HG02981 (cell line): ENCODE data around the gene BUB1B.
"Not testable (repeated sequence)": the region's sequence is repeated elsewhere in the genome, so short reads cannot be mapped to it uniquely, and the experiment has no call there.

Experiments used
- ATAC-seq: cut with Tn5 transposase; IDR thresholded peaks from one replicate; pipeline ENCODE4 v1.9.1; 2021; ENCODE audit warnings: mild to moderate bottlenecking, moderate library complexity; ENCODE audit not compliant: unreplicated experiment

BUB1B gene

DNA sequence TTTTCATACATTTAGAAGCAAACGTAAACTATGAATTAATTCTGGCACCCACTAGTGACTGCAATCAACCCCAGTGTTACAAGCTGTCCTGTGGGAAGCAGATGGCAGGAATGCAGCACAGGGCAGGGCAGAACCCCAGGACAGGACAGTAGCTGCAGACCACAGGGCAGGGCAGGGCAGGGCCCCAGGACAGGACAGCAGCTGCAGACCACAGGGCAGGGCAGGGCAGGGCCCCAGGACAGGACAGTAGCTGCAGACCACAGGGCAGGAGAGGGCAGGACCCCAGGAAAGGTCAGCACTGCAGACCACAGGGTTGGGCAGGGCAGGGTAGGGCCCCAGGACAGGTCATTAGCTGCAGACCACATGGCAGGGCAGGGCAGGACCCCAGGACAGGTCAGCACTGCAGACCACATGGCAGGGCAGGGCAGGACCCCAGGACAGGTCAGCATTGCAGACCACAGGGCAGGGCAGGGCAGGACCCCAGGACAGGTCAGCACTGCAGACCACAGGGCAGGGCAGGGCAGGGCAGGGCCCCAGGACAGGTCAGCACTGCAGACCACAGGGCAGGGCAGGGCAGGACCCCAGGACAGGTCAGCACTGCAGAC is 24.9 kb upstream of the BUB1B start:
- ATAC-seq = not testable (repeated sequence)

- ATAC-seq = no peak
These were observed 24.2 kb upstream of the BUB1B start for GRCh38 chr15:40136470-40137302.

GRCh38 chr15:40137303-40138200 is 23.3 kb upstream of the BUB1B start:
- ATAC-seq = no peak

- not testable (repeated sequence) for ATAC-seq
These were observed 22.7 kb upstream of the BUB1B start for GRCh38 chr15:40138201-40138570.

DNA sequence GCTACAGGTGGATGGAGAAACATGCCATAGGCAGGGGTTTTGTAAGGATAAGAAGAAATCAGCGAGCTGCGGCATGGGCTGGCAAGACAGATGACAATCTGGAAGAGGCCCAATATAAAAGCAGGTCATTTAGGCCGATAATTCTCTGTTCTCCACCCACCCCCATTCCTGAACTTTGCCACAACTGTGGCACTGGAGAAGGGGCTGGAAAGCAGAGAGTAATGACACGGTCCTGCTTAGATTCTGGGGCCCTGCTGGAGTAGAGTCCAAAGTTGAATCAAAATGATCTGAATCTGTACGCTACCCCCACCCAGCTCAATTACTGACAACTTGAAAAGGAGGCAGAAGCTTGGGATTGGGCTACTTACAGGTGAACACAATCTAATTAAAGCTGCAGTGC is 18.4 kb upstream of the BUB1B start:
- no peak for ATAC-seq

DNA sequence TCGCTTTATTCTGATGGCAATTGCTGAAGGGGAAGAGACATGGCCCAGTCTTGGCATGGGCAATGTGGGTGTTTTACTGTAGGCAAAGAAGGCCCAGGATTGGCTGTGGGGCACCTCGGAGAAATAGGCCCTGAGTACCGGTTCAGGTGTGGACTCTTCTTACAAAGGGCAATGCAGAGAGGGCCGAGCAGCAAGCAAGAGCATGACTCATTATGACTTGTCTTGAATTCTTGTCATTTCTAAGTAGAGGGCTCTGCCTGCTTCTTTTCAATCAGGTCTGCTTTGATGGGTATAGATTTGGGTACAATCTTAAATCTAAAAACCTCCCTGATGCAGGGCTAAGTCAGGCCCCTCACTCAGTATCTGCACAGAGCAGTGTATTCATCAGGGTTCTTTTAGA is 14.8 kb upstream of the BUB1B start:
- ATAC-seq = no peak

GRCh38 chr15:40149339-40149738 is 11.5 kb upstream of the BUB1B start:
- no peak for ATAC-seq

GRCh38 chr15:40150163-40150925 is 10.5 kb upstream of the BUB1B start:
- no peak for ATAC-seq

GRCh38 chr15:40151499-40151898 is 9.4 kb upstream of the BUB1B start:
- ATAC-seq = no peak

- no peak for ATAC-seq
These were observed 8.9 kb upstream of the BUB1B start for GRCh38 chr15:40151991-40152390.

DNA sequence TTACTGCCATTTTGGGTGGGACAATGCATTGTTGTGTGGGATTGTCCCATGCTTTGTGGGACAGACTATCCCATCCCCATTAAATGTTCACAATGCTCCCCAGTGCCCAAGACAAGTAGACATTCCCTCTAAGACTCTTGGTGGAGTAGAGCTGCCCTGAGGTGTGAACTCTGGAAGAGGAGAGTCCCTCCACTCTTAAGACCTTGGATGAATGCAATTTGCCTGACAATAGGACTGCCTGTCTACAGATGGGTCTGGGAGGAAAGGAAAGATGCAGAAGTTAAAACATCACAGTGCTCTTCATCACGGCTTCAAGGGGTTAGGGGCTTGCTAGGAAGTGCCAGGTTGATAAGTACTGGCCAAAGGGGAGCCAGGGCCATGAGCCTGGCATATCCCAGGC is 6.0 kb upstream of the BUB1B start:
- ATAC-seq = not testable (repeated sequence)

DNA sequence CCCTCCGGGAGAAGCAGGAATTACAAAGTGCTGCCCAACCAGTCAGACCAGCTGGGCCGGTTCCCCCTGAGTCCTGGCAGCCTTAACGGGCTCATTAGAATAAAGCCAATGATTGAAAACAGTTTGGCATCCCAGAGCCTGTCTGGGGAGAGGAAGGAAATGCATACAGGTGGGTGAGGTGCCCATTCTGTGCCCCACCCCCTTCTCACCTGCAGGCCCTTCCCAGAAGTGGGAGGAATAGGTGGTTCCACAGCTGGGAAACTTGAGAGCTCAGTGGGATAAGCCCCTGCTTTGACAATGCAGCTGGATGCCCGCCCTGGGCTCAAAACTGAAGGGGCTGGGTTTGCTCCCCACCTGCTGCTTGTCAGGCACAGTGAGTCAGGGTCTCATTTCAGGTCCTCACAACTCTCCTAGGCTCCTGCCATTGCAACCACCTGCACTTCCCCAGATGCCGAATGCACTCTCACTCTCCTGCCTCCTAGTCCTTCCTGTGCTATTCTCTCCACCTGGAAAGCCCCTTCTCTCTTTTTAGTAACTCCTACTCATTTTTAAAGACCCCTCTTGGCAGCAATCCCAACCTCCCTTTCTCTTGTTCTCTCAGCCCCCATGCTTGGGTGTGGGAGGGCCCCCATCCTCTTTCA is 5.5 kb upstream of the BUB1B start:
- ATAC-seq = no peak

GRCh38 chr15:40157778-40158447 is 3.0 kb upstream of the BUB1B start:
- ATAC-seq = no peak

DNA sequence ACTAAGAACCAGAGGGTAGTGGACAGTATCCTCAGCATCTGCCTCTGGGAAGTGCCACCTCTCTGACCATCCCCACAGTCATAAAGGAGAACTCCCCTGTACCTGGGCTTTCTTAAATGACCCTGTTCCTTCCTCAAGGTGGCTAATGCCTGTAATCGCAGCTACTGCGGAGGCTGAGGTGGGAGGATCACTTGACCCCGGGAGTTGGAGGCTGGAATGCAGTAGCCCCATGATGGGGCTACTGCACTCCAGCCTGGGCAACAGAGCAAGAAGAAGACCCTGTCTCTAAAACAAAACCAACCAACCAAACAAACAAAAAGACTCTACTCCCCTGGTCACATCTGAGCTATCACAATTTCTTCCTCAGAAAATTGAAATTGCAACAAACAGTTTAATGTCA is 848 bp upstream of the BUB1B start:
- no peak for ATAC-seq

GRCh38 chr15:40161693-40162391 is 973 bp downstream of the BUB1B start:
- no peak for ATAC-seq

DNA sequence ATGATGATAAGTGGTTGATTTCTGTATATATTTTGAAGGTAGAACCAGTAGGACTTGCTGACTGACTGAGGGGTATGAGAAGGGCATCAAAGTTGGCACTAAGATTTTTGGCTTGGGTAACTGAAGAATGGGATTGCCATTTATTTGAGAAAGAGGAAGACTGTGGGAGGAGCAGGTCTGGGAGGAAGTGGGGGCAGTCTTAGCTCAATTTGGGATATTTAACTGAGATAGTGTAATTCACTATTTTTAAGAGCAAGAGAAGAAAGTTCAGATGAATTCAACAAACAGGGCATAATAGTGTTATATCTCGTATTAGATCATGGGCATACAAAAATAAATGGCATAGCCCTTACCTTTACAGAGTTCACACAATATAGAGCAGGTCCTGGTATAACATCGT is 1.7 kb downstream of the BUB1B start:
- no peak for ATAC-seq

GRCh38 chr15:40163657-40164416 is 3.0 kb downstream of the BUB1B start:
- no peak for ATAC-seq

DNA sequence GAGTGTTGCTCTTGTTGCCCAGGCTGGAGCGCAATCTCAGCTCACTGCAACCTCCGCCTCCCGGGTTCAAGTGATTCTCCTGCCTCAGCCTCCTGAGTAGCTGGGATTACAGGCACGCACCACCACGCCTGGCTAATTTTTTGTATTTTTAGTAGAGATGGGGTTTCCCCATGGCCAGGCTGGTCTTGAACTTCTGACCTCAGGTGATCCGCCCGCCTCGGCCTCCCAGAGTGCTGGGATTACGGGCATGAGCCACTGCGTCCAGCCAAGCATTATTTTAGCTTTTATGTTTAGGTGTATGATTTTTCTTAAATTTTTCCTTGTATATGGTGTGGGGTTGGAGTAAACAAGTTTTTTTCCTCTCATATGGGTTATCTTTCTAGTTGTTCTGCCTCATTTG is 6.5 kb downstream of the BUB1B start:
- not testable (repeated sequence) for ATAC-seq
